NCI-H128 (cell line): Measurements from ENCODE around the gene MYL3.

ENCODE experiments used
- DNase-seq: peaks from one replicate; lab custom pipeline; 2025; ENCODE audit not compliant: unreplicated experiment; lab: John Stamatoyannopoulos, UW

Gene MYL3

DNA sequence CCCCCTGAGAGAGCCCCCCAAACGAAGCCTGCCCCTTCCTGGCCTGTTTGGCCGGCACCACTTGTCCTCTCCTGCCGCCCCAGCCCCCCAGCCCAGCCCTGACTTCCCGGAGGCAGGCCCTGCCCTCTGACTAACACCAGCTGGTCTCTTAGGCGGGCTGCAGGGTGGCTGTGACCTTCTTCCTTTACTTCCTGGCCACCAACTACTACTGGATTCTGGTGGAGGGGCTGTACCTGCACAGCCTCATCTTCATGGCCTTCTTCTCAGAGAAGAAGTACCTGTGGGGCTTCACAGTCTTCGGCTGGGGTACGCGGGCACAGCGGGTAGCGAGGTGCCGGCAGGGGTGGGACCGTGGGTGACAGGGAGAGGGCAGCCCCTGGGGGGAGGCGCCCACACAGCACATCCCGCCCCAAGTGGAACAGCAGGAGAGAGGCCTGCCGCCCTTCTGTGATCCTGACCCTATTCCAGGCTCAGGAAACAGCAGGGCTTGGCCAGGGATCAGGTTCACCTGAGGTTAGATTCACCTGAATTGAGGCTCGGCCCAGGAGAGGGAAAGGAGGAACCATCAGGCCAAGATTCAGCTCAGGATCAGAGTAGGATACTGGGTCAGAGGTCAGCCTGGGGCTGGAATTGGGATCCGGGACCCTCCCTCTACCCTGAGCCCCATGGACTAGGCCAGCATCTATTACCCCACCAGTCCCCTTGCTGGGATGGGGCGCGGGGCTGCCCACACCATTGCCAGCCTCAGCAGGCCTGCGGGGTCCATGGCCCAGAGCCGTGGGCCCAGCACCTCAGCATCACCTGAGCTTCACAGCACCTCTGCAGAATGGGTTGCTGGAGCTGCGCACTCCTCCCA, 36.1 kb upstream of the MYL3 start:
- DNase-seq, result no peak

DNA sequence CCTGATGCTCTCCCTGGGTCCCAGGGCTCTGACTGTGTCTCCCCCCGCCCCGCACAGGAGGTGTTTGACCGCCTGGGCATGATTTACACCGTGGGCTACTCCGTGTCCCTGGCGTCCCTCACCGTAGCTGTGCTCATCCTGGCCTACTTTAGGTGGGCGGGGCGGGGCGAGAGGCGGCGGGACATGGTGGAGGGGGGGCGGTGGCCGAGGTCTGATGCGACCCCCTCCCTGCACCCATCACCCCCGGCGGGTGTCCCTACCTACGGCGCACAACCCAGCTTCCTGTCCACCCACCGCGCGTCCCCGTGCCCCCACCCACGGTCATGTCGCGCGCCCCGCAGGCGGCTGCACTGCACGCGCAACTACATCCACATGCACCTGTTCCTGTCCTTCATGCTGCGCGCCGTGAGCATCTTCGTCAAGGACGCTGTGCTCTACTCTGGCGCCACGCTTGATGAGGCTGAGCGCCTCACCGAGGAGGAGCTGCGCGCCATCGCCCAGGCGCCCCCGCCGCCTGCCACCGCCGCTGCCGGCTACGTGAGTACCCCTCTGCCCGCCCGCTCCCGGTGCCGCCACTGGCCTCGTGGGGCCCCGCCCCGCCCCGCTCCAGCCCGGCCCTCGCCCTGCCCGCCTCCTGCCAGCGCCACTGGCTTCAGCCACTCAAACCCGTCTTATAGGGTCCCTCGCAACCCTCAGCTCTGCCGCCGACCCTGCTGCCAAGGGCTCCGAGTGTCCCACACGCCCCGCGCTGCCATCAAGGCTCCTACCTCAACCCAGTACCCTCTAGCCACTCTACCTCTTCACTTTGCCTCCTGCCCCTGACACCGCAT, 35.3 kb upstream of the MYL3 start:
- DNase-seq, result no peak

DNA sequence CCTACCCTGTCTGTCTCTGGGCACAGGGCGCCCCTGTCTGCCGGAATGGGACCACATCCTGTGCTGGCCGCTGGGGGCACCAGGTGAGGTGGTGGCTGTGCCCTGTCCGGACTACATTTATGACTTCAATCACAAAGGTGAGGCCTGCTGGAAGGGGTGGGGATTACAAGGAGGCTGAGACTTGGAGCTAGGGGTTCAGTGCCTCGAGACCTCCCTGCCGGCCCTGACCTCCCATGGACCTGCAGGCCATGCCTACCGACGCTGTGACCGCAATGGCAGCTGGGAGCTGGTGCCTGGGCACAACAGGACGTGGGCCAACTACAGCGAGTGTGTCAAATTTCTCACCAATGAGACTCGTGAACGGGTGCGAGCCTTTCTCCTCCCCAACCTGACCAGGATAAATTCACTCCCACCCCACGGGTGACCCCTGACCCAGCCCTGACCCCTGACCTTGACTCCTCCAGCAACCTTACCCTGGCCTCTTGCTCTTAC, 34.6 kb upstream of the MYL3 start:
- DNase-seq, result no peak

DNA sequence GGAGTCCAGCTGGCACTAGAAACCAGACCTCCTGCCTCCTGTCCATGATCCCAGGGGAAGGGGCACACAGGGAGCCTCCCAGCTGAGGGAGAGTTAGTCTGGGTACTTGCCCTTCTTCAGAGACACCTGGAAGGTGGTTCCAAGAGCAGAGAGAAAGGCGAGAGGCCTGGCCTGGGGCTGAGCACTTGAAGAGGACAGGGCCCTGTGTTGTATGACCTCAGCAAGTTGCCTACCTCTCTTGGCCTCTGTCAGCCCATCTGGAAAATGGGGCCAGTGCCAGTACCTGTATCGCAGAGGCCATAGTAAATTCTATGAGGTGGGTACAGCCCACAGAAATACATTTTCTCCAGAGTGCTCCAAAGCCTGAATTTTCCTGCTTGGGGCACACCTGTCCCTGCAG, 33.8 kb upstream of the MYL3 start:
- DNase-seq, result no peak

- no peak for DNase-seq
Measured at GRCh38 chr3:46896386-46896785, 33.1 kb upstream of the MYL3 start.

DNA sequence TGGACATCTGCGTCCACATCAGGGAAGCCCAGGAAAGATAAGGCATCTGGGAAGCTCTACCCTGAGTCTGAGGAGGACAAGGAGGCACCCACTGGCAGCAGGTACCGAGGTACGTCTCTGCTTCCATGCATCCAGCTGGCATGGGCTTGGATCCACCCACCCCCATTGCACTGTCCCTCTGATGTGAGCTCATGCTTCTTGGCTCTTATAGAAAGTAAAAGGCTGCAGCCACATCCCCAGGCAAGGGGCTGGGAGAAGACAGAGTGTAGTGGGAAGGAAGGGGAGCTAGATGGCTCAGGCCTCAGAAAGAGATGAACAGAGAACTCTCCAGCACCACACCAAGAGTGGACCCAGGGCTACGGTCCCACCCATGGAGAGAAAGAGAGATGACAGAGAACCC, 32.5 kb upstream of the MYL3 start:
- DNase-seq, result no peak

GRCh38 chr3:46895204-46895660, 32.0 kb upstream of the MYL3 start:
- no peak for DNase-seq

DNA sequence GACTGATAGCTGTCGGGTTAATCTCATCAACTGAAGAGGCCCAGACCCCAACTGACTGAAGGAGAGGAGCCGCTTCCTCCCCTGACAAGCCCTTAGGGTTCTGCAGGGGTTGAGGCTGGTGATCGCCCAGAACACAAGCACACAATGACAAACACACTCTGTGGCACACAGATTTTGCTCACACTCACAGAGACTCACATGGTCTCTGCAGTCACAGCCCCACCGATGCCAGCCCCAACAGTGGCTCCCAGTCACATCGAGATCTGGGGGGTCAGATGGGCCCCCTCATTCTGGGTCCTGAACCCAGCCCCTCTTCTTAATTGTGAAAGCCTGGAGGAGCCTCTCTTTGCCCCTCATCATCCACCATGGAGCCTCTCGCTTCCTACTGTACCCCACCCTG, 31.0 kb upstream of the MYL3 start:
- DNase-seq, result no peak

DNA sequence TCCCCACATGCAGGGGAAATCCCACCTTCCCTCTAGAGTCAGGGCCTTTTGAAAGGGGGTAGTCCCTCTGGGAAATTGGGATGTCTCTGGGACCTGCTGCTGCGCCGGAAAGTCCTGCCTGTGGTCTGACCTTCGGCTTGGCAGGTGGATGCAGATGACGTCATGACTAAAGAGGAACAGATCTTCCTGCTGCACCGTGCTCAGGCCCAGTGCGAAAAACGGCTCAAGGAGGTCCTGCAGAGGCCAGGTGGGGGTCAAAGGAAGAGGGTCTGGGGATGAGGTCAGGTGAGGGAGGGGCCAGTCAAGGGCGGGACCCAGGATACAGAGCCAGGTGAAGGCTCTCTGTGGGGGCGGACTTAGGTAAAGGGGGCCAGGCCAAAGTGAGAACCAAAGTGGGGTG, 30.5 kb upstream of the MYL3 start:
- no peak for DNase-seq

DNA sequence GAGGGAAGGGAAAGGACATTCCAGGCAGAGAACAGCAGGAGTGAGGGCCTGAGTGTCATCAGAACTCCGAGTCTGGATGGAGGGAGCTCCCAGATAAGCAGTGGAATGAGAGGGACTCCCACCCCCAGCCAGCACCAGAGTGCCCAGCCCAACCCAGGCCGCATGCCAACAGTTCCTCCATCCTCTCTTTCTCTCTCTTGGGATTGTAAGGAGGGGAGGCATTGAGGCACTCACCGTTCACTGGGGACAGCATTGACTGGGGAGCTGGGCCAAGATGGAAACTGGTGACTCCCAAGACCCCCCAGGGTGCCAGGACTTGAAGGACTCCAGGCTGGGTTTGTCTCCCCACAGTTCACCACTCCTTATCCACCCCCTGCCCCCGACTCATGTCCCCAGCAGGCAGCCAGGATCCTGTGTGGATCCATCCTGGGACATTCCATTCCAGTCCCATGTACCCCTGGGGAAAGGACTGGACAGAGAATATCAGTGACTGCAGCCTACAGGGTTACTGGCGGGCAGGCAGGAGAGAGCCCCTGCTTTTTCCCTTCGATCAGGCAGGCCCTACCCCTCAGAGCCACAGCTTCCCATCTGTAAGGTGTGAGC, 30.0 kb upstream of the MYL3 start:
- DNase-seq, result no peak

DNA sequence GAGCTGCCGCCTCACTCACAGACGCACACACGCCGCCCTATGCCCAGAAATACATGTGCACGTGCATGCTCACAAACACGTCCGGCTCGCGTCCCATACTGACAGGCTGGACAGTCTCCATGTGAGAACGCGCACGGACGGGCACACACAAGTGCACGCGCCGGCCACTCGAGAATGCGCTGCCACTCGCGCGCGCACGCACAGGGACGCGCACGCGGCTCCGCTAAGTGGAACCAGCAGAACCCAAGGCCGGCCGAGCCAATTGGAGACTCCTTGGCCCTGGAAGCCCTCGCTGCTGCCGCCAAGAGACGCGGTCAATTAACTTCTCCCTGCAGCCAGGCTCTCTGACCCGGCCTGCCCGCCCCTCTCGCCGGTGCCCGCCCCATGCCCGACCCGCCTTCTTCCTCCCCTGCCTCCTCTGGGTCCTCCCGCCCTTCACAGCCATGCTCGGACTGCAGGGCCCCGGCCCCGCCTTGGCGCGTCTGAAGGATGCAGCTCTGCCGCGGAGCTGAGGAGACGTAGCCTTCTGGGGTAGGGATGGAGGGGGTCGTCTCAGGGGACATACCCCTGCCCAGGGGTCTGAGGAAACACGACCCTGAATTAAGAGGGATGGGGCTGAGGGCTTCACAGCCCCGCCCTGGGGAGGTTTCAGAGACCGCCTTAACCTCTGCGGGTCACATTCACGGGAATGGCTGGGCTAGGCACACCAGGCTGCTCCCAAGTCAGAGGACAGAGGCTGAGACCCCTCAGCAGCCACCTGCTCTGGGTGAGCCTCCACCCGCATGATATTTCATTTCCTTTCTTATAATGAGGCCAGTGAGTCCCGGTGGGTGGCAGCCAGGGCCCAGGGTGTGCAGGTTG, 29.3 kb upstream of the MYL3 start:
- no peak for DNase-seq

GRCh38 chr3:46891132-46891531, 27.9 kb upstream of the MYL3 start:
- DNase-seq, result no peak

DNA sequence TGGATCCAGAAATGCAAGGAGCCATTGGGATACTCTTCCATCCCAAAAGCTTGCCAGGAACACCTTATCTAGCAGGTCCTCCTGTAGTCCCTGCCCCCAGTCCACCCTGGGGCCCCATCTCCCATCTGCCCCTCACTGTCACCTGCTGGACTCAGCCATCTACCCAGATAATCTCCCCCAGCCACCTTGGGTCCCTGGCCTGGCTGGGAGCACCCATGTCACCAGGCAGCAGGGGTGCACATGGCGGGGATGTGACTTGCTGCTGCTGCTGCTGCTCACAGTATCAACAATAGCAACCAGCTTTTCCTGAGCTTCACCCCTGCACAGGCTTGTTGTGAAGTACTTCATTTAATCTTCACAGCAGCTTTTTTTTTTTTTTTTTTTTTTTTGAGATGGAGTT, 26.9 kb upstream of the MYL3 start:
- DNase-seq, result no peak

DNA sequence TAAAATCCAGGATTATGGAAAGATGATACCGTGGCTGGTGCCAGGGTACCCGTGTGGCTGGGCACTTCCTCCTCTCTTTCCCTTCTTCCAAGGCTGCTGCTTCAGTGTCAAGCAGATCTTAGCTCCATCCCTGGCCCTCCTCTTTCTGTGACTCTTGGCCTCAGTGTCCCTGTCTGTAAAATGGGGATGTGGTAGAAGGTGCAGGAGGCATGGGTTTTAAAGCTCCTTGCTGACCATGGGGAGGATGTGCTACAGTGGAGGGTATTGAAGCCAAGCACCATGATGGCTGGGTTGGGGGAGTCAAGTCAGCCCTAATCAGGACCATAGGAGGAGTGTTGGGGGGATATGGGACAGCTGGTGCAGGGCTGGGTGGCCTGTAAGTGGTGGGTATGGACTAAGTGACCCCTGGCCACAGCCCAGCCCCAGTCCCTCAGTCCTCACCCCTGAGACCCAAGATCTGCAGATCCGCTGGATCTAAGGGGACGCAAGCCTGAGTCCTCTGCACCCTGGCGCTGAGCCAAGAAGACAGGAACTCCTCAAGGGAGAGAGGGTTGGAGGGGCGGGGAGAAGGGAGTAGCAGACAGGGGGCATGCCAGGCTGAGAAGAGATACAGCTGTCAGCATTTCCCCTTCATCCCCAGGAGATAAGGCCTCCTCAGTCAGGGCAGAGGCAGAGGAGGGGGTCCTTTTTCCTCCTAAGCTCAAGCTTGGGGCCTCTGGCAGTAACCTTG, 26.3 kb upstream of the MYL3 start:
- no peak for DNase-seq

DNA sequence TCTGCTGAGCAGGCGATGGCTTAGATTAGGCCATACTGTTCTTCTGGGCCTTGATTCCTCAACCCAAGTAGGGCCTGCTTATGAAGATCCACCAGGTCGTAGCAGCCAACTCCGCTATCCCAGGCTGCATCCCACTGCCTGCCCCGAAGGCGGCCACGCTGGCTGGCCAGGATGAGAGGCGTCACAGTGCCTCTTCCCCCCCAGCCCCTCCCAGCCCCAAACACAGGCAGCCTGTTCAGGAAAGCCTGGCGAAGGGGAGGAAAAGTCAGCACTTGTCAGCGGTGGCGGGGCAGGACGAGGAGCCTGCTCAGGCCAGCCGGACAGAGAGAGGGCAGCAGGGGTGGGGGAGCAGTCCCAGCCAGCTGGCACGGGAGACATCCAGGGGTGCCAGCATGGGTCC, 25.5 kb upstream of the MYL3 start:
- DNase-seq, result no peak

DNA sequence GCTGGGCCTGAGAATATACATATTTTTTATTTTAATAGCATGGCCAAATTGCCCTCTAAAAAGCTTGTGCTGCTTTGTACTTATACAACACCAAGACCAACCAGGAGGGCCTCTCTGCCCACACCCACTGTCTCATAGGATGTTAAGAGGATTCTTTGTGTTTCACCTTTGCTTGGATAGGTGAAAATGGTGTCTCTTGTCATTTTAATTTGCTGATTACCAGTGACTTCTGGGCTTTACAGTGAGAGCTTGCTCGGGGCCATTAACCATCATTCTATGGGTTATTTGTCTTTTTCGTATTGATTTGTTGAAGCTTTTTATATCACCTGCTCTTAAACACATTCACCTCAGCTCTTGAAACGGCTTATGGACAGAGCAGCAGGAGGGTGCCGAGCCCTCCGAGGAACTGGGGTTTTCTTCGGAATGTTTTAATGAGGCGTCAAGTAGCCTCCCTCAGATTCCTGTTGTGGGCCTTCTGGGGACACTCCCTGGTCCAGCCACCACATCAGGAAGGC, 24.8 kb upstream of the MYL3 start:
- DNase-seq, result no peak

DNA sequence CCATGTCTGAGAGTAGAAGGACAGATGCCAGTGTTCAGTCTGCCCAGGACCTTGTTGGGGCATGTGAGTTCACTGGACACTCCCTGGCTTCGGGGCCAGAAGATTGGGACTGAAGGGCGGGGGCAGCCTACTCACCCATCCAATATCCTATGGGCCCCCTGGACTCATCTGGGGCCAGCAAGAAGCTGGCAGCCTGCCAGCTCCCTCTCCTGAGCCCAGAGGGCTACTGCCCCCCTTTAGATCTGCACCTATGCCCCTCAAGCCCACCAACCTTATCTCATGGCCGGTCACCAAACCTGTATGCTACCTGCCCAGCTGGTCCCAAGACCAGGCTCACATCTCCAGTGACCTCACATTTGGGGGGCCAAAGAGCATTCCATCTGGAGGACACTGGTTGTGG, 22.4 kb upstream of the MYL3 start:
- DNase-seq, result no peak

DNA sequence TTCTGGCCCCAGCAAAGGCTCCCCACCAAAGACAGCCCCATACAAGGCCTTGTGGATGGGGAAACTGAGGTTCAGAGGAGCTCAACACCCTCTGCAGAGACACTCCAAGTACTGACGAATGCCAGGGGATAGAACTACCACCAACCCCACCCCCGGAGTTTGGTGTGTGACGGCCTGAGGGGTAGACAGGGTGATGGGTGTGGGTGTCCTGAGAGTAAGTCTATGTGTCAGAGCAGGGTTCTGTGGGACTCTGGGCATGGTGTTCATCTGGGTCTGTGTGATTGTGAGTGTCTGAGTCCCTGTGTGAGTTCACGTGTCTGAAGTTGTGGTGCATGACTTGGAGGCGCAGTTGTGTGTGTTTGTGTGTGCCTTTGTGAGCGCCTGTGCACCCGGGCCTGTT, 21.7 kb upstream of the MYL3 start:
- DNase-seq, result no peak

DNA sequence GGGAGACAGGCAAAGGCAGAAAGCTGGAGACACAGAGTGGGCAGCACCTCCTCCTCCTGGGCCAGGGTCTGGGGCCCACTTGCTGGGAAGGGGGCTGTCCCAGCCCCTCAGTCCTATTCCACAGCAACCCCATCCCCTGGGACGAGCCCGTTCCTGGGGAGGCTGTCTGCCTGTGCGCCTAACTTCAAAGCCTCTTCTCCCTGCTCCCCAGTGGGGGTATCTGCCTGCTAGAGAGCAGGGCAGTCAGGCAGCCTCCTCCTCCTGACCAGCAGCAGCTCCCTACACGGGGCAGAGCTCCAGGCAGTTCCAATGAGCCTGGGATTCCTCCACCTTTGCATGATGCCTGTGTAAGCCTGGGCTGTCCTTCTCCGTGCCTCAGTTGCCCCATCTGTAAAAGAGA, 21.2 kb upstream of the MYL3 start:
- DNase-seq, result no peak

DNA sequence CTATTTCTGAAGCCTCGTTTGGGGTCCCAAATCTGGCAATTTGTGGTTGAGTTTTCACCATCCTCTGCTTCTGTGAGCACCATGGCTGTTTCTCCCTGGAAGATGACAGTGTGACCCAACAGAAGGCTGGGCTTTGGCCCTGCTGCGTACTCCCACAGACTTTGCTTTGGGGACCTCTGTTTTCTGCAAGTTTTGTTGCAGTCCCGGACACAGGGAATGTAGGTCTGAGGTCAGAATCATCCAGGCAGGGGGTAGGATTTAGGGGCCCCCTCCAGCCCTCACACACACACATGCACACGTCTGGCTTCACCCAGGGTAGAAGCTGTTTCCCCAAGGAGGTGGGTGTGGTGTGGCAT, 20.6 kb upstream of the MYL3 start:
- no peak for DNase-seq
